GM12878 (cell line): ENCODE measurements around the gene WWC2. TPM values are rescaled to one million over a fixed set of nuclear protein-coding genes. Genes with fewer than 3 reads are reported as not detected.

Experiments used
- ATAC-seq: fragments of 200-7000 bp; cut with Tn5 transposase; 3 replicates; pipeline ENCODE4 v1.9.1; 2020; ENCODE audit warnings: mild to moderate bottlenecking, moderate library complexity
- BruUV-seq: library from RNA; stranded (reverse); fragments of 400-500 nt; replicated peaks from 2 replicates; lab custom pipeline; 2021; lab: Mats Ljungman, UMichigan
- CTCF ChIA-PET: fragments of 300-600 bp; sonication (Branson Sonifier 250); formaldehyde crosslinking; extraction: SDS; loops from one replicate; lab custom pipeline; 2021; ENCODE audit warnings: inconsistent platforms; lab: Yijun Ruan, JAX
- POLR2A ChIA-PET: fragments of 350-600 bp; formaldehyde crosslinking; extraction: SDS; loops from one replicate; lab custom pipeline; 2021; ENCODE audit warnings: inconsistent platforms; lab: Charles Lee
- RAD21 ChIA-PET: fragments of 300-600 bp; sonication (Branson Sonifier 250); formaldehyde crosslinking; loops from one replicate; lab custom pipeline; 2023; ENCODE audit warnings: antibody characterized with exemption; ENCODE audit not compliant: unreplicated experiment; lab: Charles Lee
- SMC1A ChIA-PET: fragments of 300-600 bp; sonication (Branson Sonifier 250); formaldehyde crosslinking; loops from one replicate; lab custom pipeline; 2023; ENCODE audit not compliant: unreplicated experiment, uncharacterized antibody; lab: Charles Lee
- DNase-seq: peaks from one replicate; pipeline ENCODE4 v3.0.0-alpha.2; 2011; ENCODE audit warnings: low read depth, low spot score
- FAIRE-seq: peaks from 3 replicates; lab custom pipeline; 2011; peaks lifted over from hg19 to GRCh38; lab: Jason Lieb, UNC
- H2AFZ ChIP-seq: 2 replicates; pipeline ENCODE4 v1.6.0; 2011; ENCODE audit warnings: low read depth, low read length, control low read depth; ENCODE audit not compliant: control insufficient read depth
- H3K27ac ChIP-seq: 2 replicates; pipeline ENCODE4 v1.5.1; 2011; ENCODE audit warnings: control low read depth; ENCODE audit not compliant: control insufficient read depth, insufficient read depth
- H3K27me3 ChIP-seq, 2 experiments: replicated peaks in 1 of 2; 2 replicates each; pipeline versions ENCODE4 v1.6.0 to v1.6.1; 2011; ENCODE audit warnings: low read length in 1 of 2; ENCODE audit not compliant: control insufficient read depth in 2 of 2, insufficient read depth in 2 of 2
- H3K36me3 ChIP-seq, 2 experiments: 2 replicates each; pipeline ENCODE4 v1.5.1; 2011; ENCODE audit warnings: low read length in 1 of 2; ENCODE audit not compliant: control insufficient read depth in 2 of 2, insufficient read depth in 2 of 2
- H3K4me1 ChIP-seq: 2 replicates; pipeline ENCODE4 v1.6.1; 2011; ENCODE audit warnings: mild to moderate bottlenecking, low read length, moderate library complexity, mixed read lengths; ENCODE audit not compliant: control insufficient read depth, insufficient read depth
- H3K4me2 ChIP-seq: 2 replicates; pipeline ENCODE4 v1.6.0; 2011; ENCODE audit warnings: control low read depth; ENCODE audit not compliant: control insufficient read depth, insufficient read depth
- H3K4me3 ChIP-seq: fragments of 200-600 bp; sonication (generic); 2 replicates; pipeline ENCODE4 v1.5.1; 2016
- H3K79me2 ChIP-seq: 2 replicates; pipeline ENCODE4 v1.6.0; 2011; ENCODE audit warnings: low read length; ENCODE audit not compliant: control insufficient read depth, insufficient read depth
- H3K9ac ChIP-seq: 2 replicates; pipeline ENCODE4 v1.8.0; 2011; ENCODE audit warnings: low read length, control low read depth, mixed read lengths; ENCODE audit not compliant: control insufficient read depth, insufficient read depth
- H3K9me3 ChIP-seq: replicated peaks from 3 replicates; pipeline ENCODE4 v1.5.1; 2011; ENCODE audit warnings: mild to moderate bottlenecking, low read length; ENCODE audit not compliant: control insufficient read depth, insufficient read depth
- H4K20me1 ChIP-seq: 2 replicates; pipeline ENCODE4 v1.6.0; 2011; ENCODE audit not compliant: control insufficient read depth, insufficient read depth
- EZH2 ChIP-seq: IDR thresholded peaks from 2 replicates; pipeline ENCODE4 v1.6.1; 2012; ENCODE audit warnings: low read depth, mild to moderate bottlenecking, control low read depth, inconsistent platforms, low read length, borderline replicate concordance; ENCODE audit not compliant: control insufficient read depth
- FOXK2 ChIP-seq: fragments of 450-650 bp; IDR thresholded peaks from 2 replicates; pipeline ENCODE4 v1.6.1; 2017; ENCODE audit warnings: mild to moderate bottlenecking, moderate library complexity
- MEF2A ChIP-seq: IDR thresholded peaks from 2 replicates; pipeline ENCODE4 v1.6.1; 2011; ENCODE audit warnings: low read depth, mild to moderate bottlenecking, low read length, moderate library complexity; ENCODE audit not compliant: insufficient read depth
- SIN3A ChIP-seq: IDR thresholded peaks from 2 replicates; pipeline ENCODE4 v1.6.1; 2012; ENCODE audit warnings: low read depth, low read length, improper control_type of control experiment
- SIX5 ChIP-seq: IDR thresholded peaks from 2 replicates; pipeline ENCODE4 v1.6.1; 2011; ENCODE audit warnings: mild to moderate bottlenecking, low read depth, low read length, moderate library complexity; ENCODE audit not compliant: severe bottlenecking
- WGBS: methylation state at CpG from one replicate; pipeline ENCODE4 v1.1.6; 2016; ENCODE audit warnings: low lambda C conversion rate; ENCODE audit not compliant: insufficient replicate concordance, insufficient coverage; ENCODE audit errors: missing lambda C conversion rate; 5-methylcytosine and 5-hydroxymethylcytosine counted together
- in situ Hi-C: fragments of 300-500 bp; cut with MboI; formaldehyde crosslinking; loops from 9 replicates; pipeline ENCODE4 v1.14.3; 2018; ENCODE audit warnings: mixed read lengths
- intact Hi-C: fragments of 100-400 bp; cut with micrococcal nuclease; formaldehyde crosslinking; loops from one replicate; pipeline ENCODE4 v1.14.2; 2022; ENCODE audit not compliant: unreplicated experiment
- polyA plus RNA-seq, 11 experiments: library from polyadenylated mRNA; depleted of rRNA in 4 of 11; unstranded in 6 of 11; stranded (reverse) in 5 of 11; fragments of >200 nt; fragmentation: Nextera tagmentation in 4 of 11; fragmentation: Illumina TruSeq in 1 of 11; extraction: Ambion mirVana in 4 of 11; extraction: Trizol in 1 of 11; gene quantifications; 1 replicate in 1 of 11; 2 replicates in 10 of 11; pipeline versions ENCODE4 v1.2.1 to v1.2.3, GENCODE V29; 2011 to 2016; ENCODE audit warnings: inconsistent platforms in 2 of 11, missing spikeins in 2 of 11, low read depth in 1 of 11
- total RNA-seq, 4 experiments: library from RNA; depleted of rRNA in 3 of 4; stranded (reverse); fragments of >200 nt in 3 of 4; fragmentation: Illumina TruSeq in 1 of 4; extraction: Trizol in 1 of 4; gene quantifications; 2 replicates each; pipeline versions ENCODE4 v1.2.1 to v1.2.3, GENCODE V29; 2013 to 2021
- TF ChIP-seq, protein P1 (sequence below): IDR thresholded peaks from 2 replicates; pipeline ENCODE4 v1.6.1; 2011; ENCODE audit warnings: borderline replicate concordance, low read depth, mild to moderate bottlenecking, moderate library complexity, low read length; ENCODE audit not compliant: insufficient read depth, poor library complexity, severe bottlenecking
- TF ChIP-seq, protein P2 (sequence below): fragments of 150-350 bp; IDR thresholded peaks from 2 replicates; pipeline ENCODE4 v1.6.1; 2014; ENCODE audit warnings: mild to moderate bottlenecking, low read depth, low read length
- TF ChIP-seq, protein P3 (sequence below): fragments of 450-650 bp; IDR thresholded peaks from 2 replicates; pipeline ENCODE4 v1.6.1; 2017; ENCODE audit warnings: mild to moderate bottlenecking, moderate library complexity

Gene WWC2
- total and polyA plus RNA-seq, 10 of the 15 experiments (the other 5 are each of a cell fraction or from before 2014, with no cell fraction given), result 0.02 to 0.72 (median 0.06) TPM; not detected in 3

DNA sequence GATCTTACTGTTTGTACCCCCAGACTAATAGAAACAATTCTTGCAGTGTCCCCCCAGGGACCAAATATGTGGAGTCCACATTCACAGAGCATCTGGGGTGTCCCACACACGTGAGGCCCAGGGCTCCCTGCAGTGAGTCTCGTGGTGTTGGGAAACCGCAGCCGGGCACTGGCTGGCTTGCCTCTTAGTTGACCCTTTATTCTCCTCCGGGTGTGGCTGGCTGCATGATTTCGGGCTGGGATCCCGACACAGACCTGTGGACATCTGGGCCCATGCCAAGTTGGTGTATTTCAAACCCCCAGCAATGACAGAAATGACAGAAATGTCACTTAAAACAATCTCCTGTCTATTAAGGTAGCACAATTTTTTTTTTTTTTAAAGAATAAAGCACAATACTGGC is 238.8 kb downstream of the WWC2 start:
- BruUV-seq, result no TSS peak
- POLR2A ChIA-PET, result no interaction called here
- Histone ChIP-seq H3K4me2 (no peak overlapping the region), H2AFZ (no peak overlapping the region), H3K27me3 (no peaks in the 10 kb centered on the region), H3K79me2 (no peaks in the 10 kb centered on the region), H3K36me3 (no peaks in the 10 kb centered on the region), H3K9ac (no peak overlapping the region)
- DNase-seq (no peak), ATAC-seq (no peak), FAIRE-seq (no peak)
- 46% methylated on average over 7 of the region's 7 CpGs for WGBS
- TF ChIP-seq SIN3A, result no peak
- TF ChIP-seq FOXK2, result no peak
- TF ChIP-seq MEF2A, result no peak
- TF ChIP-seq, protein P1, sequence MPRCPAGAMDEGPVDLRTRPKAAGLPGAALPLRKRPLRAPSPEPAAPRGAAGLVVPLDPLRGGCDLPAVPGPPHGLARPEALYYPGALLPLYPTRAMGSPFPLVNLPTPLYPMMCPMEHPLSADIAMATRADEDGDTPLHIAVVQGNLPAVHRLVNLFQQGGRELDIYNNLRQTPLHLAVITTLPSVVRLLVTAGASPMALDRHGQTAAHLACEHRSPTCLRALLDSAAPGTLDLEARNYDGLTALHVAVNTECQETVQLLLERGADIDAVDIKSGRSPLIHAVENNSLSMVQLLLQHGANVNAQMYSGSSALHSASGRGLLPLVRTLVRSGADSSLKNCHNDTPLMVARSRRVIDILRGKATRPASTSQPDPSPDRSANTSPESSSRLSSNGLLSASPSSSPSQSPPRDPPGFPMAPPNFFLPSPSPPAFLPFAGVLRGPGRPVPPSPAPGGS, result no peak
- TF ChIP-seq, protein P2, sequence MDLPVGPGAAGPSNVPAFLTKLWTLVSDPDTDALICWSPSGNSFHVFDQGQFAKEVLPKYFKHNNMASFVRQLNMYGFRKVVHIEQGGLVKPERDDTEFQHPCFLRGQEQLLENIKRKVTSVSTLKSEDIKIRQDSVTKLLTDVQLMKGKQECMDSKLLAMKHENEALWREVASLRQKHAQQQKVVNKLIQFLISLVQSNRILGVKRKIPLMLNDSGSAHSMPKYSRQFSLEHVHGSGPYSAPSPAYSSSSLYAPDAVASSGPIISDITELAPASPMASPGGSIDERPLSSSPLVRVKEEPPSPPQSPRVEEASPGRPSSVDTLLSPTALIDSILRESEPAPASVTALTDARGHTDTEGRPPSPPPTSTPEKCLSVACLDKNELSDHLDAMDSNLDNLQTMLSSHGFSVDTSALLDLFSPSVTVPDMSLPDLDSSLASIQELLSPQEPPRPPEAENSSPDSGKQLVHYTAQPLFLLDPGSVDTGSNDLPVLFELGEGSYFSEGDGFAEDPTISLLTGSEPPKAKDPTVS, result no peak
- TF ChIP-seq, protein P3, sequence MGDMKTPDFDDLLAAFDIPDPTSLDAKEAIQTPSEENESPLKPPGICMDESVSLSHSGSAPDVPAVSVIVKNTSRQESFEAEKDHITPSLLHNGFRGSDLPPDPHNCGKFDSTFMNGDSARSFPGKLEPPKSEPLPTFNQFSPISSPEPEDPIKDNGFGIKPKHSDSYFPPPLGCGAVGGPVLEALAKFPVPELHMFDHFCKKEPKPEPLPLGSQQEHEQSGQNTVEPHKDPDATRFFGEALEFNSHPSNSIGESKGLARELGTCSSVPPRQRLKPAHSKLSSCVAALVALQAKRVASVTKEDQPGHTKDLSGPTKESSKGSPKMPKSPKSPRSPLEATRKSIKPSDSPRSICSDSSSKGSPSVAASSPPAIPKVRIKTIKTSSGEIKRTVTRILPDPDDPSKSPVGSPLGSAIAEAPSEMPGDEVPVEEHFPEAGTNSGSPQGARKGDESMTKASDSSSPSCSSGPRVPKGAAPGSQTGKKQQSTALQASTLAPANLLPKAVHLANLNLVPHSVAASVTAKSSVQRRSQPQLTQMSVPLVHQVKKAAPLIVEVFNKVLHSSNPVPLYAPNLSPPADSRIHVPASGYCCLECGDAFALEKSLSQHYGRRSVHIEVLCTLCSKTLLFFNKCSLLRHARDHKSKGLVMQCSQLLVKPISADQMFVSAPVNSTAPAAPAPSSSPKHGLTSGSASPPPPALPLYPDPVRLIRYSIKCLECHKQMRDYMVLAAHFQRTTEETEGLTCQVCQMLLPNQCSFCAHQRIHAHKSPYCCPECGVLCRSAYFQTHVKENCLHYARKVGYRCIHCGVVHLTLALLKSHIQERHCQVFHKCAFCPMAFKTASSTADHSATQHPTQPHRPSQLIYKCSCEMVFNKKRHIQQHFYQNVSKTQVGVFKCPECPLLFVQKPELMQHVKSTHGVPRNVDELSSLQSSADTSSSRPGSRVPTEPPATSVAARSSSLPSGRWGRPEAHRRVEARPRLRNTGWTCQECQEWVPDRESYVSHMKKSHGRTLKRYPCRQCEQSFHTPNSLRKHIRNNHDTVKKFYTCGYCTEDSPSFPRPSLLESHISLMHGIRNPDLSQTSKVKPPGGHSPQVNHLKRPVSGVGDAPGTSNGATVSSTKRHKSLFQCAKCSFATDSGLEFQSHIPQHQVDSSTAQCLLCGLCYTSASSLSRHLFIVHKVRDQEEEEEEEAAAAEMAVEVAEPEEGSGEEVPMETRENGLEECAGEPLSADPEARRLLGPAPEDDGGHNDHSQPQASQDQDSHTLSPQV, result no peak
- TF ChIP-seq EZH2, result no peak
- TF ChIP-seq SIX5, result no peak
- TF ChIP-seq, all 136 proteins: peak for 0
- RAD21 ChIA-PET, result no interaction called here
- SMC1A ChIA-PET, result no interaction called here
- no peak overlapping the region for H3K27ac ChIP-seq
- in situ Hi-C loops, result no loop called here
- H3K9me3 ChIP-seq, result no peaks in the 10 kb centered on the region
- no peak overlapping the region for H3K4me3 ChIP-seq
- CTCF ChIA-PET, result no interaction called here
- intact Hi-C loops, result no loop called here
- H4K20me1 ChIP-seq, result no peaks in the 10 kb centered on the region
- H3K4me1 ChIP-seq, result no peaks in the 10 kb centered on the region
